T-helper 1 cell treated with Interleukin-12 subunit alpha and Interleukin-12 subunit beta and Interleukin-4 antibody, amounts not matched to agents 30 ng/mL and 1 ng/mL, for 36 hours (primary cell): ENCODE measurements around the gene RGS6. TPM values are rescaled to one million over a fixed set of nuclear protein-coding genes. Genes with fewer than 3 reads are reported as not detected.

Source experiments
- intact Hi-C: fragments of 100-400 bp; cut with micrococcal nuclease; formaldehyde crosslinking; loops from one replicate; pipeline ENCODE4 v1.15.1; 2024
- total RNA-seq: library from RNA; stranded (reverse); gene quantifications from 2 replicates; pipeline ENCODE4 v1.2.3, GENCODE V29; 2022

RGS6 gene
- total RNA-seq, 1 donor from 2014 or later, result 3.0 TPM

DNA sequence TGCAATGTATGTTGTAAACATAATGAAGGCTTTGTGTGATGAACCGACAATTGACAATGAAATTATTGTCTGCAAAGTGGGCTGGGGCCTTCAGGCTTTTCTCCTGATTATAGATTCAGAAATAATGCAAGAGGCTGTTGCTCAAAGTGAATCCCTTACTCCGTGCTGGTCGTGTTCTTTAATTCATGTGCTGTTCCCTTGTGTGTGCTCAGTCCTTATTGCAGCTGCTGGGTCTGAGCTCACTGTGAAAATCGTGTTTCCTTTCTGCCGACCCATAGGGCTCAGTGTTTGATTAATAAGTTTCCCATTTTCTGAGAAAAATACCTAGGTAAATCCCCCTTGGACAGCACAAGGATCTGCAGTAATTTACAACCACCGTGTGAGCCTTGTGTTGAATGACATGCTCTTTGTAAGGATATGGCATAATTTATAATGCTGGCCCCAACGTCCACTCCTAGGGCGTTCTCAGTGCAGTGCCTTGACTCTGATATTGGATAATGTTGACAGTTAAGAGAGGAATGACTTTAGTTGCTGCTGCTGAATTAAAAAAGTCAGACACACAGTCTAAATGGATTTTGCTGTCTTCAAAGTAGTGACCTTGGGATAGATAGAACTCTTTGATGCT is 81.6 kb downstream of the RGS6 start:
- intact Hi-C loops, result no loop called here

DNA sequence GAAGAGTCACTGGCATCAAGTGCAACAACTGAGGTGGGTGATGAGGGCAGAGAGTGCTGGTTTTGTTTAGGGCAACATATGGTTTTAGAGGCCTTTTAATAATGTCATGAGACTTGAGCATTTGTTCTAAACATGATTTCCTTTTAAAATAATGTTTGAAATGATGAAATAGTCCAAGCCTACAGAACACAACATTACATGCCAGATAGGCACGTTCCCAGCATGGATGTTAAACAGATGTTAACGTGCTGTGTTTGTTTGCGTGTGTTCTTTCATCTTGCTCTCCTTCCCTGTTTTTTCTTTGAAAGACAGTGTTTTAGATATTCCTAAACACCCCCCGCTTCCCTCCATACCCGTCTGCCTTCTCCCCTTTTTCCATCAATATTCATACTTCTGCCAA is 82.3 kb downstream of the RGS6 start:
- intact Hi-C loops, result no loop called here

DNA sequence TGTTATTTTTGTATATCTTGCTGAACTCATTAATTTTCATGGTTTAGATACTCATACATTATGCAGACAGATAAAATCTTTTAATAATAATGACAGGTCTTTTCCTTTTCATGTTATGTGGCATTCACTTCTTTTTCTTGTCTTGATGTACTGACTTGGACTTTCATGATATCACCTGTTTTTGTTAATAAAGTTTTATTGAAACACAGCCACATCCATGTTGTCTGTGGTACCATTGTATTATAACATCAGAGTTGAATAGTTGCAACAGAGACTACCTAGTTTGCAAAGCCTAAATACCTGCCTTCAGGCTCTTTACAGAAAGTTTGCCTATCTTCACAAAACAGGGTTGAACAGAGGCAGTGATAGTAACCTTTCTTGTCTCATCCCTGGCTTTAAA is 85.1 kb downstream of the RGS6 start:
- intact Hi-C loops, result no loop called here

DNA sequence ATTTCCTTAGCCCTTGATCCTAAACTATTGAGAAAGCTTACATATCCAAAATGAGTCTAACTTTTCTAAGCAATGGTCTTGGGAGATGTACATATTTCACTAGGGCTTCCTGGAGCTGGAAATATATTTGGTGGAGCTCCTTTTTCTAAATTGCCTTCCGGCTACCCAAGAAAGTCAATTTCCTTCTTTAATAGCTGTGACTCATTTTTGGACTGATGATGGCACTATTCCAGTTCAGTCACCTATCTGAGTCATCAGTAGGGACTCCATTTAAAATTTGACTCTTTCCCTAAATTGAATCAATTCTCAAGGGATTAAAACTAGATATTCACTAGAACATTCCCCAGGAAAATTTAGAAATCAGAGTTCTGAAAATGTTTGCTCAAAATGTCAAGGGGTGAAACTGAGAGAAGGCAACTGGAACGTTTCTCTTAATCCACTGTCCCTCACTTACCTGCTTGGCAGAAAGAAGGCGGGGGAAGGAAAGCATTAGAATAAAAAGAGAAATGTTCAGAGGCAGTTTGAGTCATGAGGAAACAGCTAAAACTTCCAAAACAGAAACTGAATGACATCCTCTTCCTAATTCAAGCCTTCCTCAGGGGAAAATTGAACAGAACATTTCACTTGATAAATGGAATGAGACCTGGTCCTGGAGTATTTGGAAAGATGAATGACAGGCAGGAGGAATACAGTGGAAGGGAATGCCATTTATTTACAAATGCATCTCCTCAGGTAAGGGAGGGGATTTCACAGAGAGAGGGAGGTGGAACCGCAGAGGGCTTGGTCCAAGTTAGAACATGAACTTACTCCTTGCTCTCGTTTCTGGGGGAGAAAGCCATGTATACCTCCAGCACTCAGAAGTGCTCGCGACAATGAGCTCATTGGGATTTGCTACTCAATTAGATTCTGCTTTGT is 91.2 kb downstream of the RGS6 start:
- intact Hi-C loops, result loop anchor here (1.0 to 5.0 kb wide), 7 partner anchors 26 to 904 kb away; partner anchors contain the start of gene DCAF4

DNA sequence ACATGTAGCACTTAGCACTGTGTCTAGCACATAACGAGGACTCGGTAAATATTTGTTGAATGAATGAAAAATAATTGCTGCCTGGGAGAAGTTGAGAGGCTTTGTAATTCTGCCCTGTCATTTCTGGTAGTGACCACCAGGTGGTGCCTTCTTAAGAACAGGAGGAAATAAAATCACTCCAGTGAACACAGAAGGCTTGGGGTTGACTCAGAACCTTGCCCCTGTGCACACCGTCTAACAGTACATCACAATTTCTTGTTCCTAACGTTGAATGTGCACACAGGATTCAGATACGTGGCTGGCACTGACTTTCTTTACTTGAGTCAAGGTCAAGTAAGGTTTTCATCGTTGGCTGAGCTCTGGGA is 91.8 kb downstream of the RGS6 start:
- intact Hi-C loops, result loop anchor here (1.0 to 5.0 kb wide), 7 partner anchors 25 to 903 kb away; partner anchors contain the start of gene DCAF4

DNA sequence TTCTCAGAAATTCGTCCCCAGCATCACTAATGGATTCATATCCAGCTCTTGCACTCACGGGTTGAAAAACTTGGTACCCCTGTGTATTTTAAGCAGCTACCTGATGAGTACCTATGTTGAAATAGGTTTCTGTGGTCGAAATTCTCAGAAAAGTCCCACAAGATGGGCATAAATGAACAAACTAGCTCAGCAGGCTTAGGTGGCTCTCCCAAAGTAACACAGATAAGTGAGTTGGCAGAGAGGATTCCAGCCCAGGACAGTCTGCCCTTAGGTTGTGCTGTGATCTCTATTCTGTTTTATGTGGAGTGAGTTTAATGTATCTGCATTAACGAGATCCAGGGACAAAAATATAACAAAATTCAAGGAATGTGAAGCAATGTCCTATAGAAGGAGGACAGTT is 92.3 kb downstream of the RGS6 start:
- intact Hi-C loops, result loop anchor here (1.0 to 5.0 kb wide), 7 partner anchors 25 to 903 kb away; partner anchors contain the start of gene DCAF4

DNA sequence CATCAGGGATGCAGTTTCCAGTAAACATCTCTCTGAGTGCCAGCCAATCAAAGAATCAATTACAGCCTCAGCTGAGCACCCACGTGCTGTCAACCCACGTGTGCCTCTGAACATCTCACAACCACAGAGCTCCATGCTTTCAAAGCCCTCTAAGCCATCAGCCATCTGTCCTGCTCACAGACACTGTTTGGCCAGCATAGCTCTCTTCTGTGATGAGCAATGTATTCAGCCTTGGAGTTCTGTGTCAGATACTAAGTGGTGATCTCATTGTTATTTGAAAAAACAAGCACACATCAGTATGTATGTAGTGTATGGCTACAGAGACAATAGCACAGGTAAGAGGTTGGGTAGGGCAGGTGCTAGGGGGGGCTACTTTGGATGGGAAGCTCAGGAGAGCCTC is 94.3 kb downstream of the RGS6 start:
- intact Hi-C loops, result no loop called here

DNA sequence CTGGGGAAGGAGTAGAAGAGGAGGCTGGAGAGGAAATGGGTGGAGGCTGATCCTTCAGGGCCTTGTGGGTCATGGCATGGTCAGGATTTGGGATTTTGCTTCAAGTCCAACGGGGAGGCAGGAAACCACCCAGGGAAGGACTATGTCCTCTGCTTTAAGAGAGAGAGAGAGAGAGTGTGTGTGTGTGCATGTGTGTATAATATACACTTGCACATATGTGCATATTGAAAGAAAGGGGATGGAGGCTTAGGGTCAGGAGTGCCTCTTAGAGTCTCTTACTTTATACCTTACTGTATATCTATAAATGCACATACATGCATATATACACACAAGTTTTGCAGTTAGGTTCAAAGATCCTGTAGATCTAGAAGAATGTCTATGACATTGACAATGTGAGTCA is 94.8 kb downstream of the RGS6 start:
- intact Hi-C loops, result no loop called here

DNA sequence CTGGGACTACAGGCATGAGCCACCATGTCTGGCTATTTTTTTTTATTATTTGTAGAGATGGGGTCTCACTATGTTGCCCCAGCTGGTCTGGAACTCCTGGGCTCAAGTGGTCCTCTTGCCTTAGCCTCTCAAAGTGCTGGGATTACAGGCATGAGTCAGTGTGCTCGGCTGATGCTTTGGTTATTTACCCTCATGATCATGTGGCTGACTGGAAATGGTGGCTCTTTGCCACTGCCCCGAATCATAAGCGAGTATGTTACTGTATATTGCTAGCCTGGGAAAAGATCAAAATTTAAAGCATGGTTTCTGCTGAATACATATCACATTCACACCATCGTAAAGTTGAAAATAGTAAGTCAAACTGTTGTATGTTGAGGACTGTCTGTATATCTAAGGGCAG is 101.1 kb downstream of the RGS6 start:
- intact Hi-C loops, result no loop called here

DNA sequence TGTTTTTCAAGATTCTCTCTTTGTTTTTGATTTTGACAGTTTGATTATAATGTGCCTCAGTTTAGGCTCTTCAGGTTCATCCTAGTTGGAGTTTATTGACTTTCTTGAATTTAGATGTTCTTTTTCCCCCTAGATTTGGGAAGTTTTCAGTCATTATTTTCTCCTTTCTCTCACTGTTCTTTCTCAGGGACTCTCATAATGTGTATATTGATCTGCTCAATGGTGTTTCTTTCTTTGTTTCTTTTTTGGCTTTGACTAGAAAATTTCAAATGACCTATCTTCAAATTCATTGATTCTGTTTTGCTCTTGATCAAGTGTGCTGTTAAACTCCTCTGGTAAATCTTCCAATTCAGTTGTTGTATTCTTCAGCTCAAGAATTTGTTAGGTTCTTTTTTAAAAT is 108.3 kb downstream of the RGS6 start:
- intact Hi-C loops, result no loop called here

DNA sequence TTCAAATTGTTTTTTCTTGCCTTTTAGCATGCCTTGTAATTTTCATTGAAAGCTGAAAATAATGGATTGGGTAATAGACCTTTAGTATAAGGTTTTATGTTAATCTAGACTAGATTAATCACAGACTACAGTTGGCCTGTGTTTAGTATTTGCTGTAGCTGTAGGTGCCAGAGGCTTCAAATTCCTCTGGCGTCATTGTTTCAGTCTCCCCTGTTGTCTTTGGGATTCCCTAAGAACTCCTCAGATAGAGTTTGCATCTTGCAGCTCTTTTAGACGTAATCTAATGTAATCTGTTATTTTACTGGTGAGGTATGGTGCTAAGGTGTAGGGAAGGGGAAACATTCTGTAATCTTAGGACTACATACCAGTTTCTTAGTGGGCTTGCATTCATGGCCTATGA is 113.0 kb downstream of the RGS6 start:
- intact Hi-C loops, result no loop called here

DNA sequence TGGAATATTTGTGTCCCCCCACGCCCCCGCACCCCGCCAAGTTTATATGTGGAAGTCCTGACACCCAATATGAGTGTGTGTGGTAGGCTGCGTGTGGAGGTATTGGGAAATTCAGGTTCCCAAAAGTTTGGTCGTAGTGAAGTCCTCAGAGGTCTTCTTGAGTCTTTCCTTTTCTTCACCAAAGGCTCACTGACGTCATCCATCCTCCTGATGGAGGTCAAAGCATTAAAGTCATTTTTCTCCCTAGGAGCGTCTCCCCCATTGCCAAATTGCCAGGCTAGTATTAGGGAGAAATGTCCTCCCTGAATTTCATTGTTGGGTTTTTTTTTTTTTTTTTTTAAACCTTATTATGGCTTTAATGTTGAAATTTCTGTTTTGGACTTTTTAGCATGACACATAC is 113.7 kb downstream of the RGS6 start:
- intact Hi-C loops, result no loop called here

DNA sequence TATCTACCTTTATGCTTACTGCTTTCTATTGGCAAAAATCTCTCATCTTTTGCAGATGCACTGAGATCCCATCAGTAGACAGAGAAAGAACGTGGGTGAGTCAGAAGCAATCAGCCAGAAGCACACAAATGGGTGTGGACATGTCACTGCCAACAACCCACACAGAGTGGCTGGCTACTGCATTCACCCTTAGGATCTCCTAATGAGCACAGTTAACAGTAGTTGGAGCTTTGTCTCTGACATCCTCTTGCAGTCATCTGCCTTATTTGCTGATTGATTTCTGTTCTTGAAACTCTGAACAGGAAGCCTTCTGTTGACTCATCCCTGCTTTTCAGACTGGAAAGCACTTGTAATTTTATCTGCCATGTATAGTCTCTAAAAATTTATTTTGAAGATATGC is 117.2 kb downstream of the RGS6 start:
- intact Hi-C loops, result loop anchor here (1.0 to 2.0 kb wide), 2 partner anchors 25 to 45 kb away; no protein-coding TSS in a partner anchor

DNA sequence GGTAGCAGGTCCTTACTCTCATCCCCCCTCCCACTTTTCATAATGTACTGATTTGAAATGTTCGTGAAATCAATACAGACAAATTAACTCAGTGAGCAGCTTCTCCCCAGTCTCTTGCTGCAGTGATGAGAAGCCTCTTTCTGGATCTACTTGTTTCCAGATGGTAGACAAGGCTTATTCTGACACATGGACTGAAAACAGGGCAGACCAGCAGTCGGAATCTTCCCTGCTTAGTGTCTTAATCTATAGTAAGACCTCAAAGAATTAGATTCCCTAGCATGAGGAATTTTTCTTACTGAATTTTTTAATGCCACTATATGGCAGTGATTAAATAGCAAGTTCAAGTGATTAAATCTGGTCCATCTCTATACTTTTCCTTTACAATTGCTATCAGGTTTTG is 120.1 kb downstream of the RGS6 start:
- intact Hi-C loops, result no loop called here

DNA sequence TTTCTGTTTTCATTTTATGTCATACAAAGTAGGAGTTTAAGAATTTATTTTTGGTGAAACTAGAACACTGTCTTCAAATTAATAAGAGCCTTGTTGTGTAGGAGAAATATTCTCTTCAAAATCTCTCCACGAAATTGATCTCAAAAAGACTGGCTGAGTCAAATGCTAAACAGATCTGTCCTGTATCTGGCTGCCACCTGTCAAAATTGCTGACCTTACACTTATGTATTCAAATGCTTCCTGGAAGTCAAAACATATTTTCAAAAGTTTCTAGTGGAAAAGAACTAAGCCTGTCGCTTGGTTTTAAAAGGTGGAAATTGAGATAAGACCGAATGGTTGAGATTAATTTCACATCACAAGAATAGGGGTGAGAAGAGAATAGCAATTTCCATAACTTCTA is 121.4 kb downstream of the RGS6 start:
- intact Hi-C loops, result no loop called here

DNA sequence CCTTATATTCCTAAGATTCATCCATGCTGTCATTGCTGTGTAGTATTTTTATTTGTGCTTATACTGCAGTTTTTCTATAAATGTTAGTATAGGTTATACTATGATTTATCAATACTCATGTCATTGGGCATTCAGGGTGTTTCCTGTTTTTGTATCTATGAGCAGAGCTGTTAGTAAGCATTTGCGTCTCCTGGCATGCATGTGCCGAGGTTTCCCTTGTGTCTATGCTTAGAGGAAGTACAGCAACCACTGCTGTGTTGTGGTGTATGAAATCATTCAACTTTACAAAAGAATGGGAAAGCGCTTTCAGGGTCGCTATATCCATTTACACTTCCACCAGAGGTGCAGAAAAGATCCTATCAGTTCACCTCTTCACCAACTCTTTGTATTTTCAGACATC is 122.7 kb downstream of the RGS6 start:
- intact Hi-C loops, result no loop called here

DNA sequence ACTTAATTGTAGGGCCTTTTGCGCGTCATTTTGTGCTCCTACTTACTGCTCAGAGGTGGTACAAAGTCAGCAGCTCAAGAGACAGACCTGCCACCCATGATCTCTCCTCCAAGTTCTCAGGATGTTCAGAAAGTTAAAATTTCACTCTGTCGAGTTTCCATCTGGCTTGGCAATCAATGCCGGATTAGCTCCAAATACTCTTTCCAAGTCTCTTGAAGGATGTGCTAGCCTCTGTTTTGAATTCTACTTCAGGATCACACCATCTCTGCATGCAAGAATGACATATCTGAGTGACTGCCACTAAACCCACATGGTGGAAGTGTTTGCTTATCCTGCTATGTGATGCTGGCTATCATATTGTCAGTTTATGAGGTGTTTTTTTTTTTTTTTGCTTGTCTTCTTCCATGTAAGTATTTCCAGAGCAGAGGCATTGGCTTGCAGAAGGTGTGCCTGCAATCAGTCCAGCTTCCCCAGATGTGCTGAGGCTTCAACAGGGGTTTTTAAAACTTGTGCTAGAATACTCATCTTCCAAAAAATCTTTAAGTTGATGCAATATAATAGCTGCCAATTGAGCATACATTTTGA is 125.6 kb downstream of the RGS6 start:
- intact Hi-C loops, result no loop called here

DNA sequence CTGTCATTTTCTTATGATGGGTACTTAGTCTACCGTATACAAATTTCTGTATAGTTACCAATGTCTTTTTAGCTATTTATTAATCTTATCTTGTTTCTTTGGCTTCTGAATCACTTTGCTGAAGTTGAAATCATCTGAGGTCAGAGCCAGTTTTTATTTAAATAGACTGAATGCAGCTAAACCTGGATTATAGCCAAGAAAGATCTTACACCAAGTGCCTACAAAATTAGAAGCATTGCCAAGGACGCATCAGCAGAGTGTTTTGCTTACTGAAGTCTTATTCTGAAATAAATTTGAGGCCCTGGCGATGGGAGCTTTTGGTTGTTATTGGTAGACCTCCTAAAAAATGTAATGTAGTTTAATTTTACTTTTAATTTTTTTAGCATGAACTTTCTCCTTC is 128.2 kb downstream of the RGS6 start:
- intact Hi-C loops, result no loop called here

DNA sequence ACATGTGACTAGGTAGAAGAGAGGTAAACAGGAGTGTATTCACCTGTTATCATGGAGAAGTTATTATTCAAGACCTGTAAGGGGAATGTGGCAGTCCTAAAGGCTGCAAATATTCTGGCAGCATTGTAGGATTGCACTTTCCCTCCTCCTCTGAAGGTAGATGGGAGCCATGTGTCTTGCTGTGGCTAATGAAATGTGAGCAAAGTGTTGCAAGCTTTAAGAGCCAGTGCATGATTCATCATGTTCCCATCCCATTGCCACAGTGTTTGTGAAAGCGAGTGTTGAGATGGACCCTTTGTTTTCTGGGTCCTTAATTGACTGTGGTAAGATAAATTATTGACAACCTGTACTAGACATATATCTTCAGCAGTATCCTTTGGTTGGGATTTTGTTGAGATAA is 128.7 kb downstream of the RGS6 start:
- intact Hi-C loops, result no loop called here

DNA sequence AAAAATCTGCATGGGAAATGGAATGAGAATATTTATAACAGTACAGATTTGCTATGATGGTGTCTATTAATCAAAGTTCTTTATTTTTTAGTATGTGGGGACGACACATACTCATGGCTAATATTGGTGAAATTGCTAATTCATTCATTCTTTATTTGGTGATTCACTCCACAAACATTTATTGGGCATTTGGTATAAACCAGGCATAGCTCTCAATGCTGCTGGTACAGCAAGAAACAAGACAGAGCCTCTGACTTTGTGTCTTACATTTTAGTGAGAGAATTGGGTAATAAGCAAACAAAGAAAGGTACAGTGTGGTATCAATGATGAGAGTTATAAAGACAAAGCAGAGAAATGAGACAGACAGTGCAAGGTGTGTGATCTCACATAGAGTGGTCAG is 129.5 kb downstream of the RGS6 start:
- intact Hi-C loops, result no loop called here

DNA sequence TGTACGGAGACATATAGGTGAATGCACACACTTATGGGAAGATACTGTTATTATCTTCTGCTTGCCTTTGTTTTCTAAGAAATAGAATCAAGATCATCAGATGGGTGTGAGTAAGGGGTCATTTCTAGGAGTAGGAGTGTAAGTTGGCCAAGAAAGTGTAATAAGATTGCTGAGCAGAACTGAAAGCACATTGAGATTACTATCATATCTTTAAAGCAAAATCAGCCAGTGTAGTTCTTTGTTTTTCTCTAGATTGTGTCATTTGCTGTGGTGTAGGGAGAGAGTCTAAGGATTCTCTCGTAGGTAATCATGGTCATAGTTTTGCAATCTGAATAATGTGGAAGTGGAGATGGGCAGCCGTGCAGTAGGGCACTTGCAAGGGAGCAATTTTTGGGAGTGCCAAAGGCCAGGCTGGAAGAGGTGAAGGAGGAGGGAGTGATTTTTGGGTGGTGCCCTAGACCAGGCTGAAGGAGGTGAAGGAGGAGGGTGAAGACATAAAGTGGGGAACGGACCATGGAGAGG is 131.6 kb downstream of the RGS6 start:
- intact Hi-C loops, result no loop called here

DNA sequence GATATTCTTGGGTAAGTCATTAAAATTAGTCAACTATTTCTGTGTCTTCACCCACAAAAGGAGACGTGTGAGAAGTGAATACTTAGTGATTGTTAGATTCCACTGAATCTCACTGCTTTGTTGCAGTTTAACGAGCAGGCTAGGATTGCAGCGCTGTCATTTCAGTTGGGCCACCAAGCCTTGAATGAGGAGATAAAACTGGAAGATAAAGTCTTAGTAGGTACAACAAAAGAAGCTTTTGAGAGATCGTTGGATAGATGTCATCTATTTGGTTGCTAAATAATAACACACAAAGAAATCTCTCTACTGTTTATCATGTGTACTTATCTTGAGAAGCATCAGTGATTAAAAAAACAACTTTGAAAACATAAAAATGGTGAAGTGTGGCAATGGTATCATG is 132.3 kb downstream of the RGS6 start:
- intact Hi-C loops, result no loop called here
